GM23338 (cell line): ENCODE results near the gene EEPD1.

ENCODE experiments used
- POLR2AphosphoS5 ChIP-seq: IDR thresholded peaks from 2 replicates; pipeline ENCODE4 v1.6.1; 2016; ENCODE audit warnings: antibody characterized with exemption, low read depth
- TF ChIP-seq, protein P1 (sequence below), 2 experiments: fragments of 200-600 bp in 1 of 2; sonication (generic) in 1 of 2; conservative IDR thresholded peaks; 2 replicates each; pipeline versions ENCODE4 v1.5.1 to v1.6.1; 2016 to 2017; ENCODE audit warnings: antibody characterized with exemption in 2 of 2, low read depth in 2 of 2, mild to moderate bottlenecking in 2 of 2, moderate library complexity in 1 of 2

DNA sequence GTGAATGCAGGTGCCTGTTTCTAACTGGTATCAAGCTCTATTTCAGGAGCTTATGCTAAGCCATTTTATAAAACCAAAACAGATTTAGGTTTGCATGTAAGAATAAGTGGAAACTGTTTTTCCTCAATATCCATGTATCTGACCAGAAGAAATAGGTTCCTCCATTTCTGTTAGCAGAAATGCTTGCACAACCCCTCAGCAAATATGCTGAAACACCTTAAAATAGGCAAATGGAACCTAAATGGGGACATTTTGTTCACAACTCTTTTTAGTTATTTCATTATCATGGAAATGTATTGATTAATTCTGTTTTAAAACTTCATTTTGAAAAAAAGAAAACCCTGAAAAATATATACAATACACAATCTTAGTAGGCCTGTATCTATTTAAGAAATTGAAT lies 8.9 kb upstream of the EEPD1 start:
- TF ChIP-seq, protein P1, sequence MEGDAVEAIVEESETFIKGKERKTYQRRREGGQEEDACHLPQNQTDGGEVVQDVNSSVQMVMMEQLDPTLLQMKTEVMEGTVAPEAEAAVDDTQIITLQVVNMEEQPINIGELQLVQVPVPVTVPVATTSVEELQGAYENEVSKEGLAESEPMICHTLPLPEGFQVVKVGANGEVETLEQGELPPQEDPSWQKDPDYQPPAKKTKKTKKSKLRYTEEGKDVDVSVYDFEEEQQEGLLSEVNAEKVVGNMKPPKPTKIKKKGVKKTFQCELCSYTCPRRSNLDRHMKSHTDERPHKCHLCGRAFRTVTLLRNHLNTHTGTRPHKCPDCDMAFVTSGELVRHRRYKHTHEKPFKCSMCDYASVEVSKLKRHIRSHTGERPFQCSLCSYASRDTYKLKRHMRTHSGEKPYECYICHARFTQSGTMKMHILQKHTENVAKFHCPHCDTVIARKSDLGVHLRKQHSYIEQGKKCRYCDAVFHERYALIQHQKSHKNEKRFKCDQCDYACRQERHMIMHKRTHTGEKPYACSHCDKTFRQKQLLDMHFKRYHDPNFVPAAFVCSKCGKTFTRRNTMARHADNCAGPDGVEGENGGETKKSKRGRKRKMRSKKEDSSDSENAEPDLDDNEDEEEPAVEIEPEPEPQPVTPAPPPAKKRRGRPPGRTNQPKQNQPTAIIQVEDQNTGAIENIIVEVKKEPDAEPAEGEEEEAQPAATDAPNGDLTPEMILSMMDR (conservative IDR thresholded peaks at IDR 0.05; ENCODE audit: low read depth in 2 of 2) = no peak
- no peak for TF ChIP-seq POLR2AphosphoS5
